Ecto neural progenitor cell (in vitro differentiated cells): ENCODE data around the gene YY1.
"Not testable (repeated sequence)": the region's sequence is repeated elsewhere in the genome, so short reads cannot be mapped to it uniquely, and the experiment has no call there.

Experiments used
- DNase-seq: peaks from one replicate; pipeline ENCODE4 v3.0.0-alpha.2; 2018; ENCODE audit warnings: low spot score

Gene YY1

DNA sequence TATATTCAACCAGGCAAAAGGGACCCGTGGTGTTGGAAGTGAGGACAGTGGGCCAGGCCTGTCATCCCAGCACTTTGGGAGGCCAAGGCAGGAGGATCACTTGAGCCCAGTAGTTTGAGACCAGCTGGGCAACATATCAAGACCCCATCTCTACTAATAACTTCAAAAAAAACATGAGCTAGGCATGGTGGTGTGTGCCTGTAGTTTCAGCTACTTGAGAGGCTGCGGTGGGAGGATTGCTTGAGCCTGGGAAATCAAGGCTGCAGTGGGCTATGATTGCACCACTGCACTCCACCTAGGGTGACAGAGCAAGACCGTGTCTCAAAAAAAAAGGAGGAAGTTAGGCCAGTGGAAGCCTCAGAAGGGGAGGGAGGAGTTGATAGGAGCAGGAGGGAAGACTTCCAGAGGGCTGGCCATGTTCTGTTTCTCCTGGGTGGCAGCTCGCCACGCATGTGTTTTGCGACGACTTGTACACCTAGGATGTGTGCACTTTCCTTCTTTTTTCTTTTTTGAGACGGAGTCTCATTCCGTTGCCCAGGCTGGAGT, 57.2 kb downstream of the YY1 start:
- no peak for DNase-seq

DNA sequence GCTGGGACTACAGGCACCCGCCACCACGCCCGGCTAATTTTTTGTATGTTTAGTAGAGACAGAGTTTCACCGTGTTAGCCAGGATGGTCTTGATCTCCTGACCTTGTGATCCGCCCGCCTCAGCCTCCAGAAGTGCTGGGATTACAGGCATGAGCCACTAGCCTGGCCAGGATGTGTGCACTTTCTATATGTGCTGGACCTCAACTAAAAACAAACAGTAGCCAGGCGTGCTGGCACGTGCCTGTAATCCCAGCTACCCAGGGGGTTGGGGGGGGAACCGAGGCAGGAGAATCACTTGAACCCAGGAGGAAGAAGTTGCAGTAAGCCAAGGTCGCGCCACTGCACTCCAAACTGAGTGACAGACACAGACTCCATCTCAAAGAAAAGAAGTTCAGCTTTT, 57.8 kb downstream of the YY1 start:
- DNase-seq = not testable (repeated sequence)

DNA sequence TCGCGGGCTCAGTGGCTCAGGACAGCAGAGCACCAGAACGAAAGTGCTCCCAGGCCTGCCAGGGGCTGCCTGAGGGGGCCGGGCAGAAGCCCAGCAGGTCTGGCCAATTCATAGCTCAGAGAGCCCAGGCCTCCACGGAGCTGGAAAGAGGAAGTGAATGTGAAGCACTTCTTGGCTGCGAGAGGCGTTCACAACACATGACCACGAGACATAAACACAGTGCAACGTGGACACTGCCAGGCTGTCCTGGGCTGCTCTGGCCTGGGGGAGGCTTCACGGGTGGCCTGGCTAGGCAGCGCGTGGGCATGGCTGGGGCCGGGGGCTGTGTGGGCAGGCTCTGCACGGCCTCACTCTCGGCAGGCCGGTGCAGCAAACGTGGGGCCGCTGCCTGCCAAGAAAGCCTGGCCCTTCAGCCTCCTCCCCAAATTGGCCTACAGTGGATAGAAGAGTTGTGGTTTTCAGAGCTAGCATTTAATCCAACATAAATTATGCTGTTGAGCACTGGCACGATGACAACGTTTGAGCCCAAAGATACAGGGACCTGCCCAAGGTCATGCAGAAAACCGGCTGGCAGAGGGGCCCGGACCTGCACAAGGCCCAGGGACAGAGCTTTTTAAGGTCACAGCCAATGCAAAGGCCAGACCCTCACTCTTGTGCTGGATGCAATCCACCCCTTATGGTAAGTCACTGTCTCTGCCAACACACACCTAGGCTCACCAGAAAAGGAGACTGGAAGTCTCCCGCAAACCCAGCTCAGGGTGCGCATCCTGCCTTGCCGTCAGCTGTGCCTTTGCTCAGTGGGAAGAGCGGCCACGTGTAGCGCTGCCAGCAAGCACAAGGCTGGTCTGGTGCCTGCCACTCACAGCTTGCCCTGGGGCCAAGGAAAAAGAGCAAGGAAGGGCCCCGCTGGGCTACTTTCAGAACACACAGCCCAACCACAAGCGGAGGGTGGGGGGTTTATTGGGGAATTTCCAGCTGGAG, 58.7 kb downstream of the YY1 start:
- no peak for DNase-seq

DNA sequence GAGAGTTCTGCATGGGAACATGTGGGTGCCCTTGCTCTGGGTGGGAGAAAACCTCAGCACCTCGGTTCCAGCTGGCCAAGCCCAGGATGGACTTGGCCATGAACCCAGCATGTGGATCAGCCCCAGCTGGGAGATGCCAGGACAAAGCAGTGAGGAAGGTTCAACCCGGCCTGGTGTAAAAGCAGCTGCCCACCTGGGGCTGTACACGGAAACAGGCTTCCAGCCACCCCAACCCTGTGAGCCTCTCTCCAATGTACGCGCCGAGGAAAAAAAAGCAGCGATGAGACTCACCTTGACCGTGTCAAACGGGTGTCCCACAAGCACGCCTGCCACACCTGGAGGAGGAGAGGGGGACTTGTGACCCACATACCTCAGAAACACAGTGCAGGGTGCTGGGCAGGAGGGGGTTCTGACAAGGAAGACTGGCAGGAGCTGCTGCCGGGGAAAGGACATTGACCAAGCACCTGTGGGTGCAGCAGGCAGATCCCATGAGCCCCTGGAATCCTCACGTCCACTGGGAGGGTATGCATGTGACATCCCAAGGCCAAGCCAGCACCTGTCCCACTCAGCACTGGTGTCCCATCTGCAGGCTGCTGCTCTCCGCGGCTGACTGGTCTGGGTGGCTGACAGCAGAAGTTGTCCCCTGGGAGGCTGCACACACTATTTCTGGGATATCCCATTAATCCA, 59.8 kb downstream of the YY1 start:
- no peak for DNase-seq

DNA sequence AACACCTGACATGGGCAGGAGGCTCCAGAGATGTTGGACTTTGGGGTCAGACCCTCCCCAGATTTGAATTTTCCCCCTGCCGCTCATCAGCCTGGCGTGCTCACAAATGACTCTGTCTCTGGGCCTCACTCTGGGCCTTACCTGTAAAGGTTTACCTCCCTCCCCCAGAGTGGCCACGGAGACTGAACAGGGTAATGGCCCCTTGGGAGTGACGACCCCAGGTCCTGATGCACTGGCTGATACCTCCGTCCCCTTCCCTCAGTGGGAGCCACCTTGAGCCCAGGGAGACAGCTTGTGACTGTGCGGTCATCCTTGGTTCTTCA, 60.3 kb downstream of the YY1 start:
- DNase-seq = no peak

DNA sequence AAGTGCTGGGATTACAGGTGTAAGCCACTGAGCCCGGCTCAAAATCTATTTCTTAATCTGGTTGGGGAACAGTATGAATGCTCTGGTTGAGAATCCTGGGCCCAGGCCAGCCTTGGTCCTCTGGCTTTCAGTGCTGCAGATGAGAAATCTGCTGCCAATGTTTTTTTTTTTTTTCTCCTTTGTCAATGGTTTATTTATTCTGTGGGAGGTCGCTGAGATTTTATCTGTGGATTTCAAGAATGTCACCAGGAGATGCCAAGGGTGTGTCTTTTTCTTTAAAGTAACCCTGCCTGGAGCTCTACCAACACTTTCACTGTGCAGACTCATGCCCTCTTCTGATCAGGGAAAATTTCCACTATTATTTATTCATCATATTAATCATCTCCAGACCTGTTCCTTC, 63.7 kb downstream of the YY1 start:
- no peak for DNase-seq

DNA sequence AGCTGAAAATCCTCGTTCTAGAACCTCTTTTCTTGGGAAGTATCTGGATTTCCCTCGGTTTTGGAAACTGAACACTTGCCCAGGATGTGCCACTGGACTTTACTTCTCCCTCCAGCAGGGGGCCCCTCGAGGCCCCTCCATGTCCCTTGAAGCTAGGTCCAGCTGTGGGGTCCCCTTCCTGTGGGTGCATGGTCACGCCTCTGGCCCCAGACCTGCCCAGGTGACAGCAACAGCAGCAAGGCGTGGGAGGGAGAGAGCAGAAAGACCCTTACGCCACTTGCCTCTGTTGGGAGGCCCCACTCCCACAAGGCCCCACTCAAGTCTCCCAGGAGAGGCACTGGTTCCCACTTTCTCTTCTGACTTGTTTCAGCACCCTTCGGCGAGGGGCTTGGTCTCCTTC, 64.2 kb downstream of the YY1 start:
- no peak for DNase-seq

DNA sequence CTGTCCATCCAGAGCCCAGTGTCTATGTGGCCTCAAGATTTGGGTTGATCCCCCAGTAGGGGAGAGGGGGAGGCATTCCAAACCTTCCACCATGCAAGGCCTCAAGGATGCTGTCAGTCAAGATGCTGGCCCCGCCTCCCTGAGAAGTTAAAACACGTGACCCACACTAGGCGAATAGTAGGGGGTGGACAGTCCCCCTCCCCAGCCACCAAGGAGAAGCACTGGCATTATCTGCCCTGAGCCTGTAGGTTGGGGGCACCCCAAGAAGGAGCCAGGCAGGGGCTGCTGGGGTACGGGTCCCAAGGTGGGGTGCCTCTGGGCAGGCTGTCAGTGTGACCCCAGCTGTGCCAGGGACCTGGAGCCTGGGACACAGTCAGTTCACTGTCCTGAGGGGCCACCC, 65.0 kb downstream of the YY1 start:
- DNase-seq = no peak

DNA sequence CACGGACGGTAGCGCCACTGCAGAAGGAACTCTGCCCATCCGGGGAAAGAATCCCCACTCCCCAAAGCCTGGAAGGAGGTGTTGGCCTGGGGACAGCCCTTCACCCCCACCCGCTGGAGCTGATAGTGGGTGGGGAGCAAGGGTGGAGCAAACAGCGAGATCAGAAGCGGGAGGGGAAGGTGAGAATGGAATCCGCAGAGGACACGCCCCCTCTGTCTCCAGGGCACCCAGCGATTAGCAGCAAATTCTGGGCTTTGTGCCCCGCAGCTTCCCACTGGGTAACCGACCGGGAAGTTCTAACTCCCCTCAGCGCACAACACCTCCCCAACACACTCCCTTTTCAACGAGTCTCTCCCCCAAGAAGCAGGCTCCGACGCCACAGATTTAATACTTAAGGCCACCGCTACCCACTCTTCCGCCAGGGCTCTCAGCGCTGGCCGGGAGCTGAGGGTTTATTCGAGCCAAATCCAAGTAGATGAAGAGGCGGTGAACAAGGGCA, 65.9 kb downstream of the YY1 start:
- peak; percentile 78 for DNase-seq

DNA sequence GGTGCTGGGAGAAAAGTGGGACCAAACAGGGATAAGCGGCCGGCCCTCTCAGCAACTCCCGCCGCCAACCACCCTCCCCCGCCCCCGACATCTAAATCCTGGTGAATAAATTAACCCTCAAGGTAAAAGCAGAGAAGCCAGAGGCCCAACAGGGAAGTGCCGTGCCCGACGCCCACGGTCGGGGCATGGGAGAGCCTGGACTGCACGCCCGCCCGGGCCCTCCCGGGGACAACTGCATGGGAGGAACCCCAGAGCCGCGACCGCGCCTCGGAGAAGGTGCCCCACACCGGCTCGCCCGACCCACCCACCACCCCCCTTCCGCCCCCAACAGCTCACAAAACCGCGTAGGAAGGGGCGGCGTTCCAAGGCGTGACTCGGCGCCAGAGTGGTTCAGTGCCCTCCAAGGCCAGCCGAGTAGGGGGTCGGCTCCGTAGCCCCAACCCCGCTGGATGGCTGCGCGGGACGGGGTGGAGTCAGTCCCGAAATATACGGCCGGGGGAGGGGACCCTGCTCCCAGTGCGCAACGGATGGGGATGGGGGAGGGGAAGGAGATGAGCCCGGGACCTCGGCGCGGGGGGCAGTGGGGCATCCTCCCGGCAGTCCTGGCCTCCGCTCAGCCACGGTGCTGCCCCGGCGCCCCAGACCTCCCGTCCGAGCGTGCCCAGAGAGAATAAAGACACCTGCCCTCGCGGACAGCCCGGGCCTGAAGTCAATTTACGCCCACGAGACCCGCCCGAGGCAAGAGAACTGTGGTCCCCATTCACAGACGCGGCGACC, 66.6 kb downstream of the YY1 start:
- peak; percentile 69 for DNase-seq

DNA sequence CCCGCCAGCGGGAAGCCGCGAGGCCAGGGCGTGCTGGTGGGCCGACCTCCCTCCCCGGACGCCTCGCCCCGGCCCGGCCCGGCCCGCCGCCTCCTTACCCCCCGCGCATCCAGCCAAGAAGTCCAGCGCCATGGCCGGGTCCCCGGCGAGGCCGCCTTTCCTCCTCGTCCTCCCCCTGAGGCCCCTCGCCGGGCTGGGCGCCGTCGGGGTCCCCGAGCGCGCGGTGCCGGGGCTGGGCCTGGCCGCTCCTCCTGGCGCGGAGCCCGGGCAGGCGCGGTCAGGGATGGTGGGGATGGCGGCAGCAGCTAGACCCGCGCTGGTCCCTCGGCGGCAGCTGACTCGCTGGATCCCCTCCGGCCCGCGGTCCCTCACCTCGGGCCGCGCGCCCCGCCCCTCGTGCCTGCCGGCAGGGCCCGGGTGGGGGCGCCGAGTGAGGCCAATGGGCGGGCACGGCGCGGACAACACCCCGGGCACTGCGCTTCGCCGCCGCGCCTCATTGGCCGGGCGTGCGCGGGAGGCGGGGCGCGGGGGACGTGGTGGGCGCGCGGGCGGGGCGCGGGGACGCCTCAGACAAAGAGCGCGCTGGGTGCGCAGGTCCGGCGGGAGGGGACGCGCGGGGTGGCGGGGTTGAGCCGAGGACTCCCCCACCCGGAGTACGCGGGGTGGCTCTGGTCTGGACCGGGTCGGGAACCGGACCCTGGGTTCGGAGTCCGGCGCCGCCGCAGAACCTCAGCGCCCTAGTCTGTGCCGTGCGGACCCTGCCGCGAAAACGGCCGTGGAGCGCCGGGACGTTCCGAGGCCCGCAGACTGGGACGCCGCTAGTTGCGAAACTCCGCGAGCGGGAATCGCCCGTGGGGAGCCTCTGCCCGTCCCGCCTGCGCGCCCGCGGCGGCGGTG, 67.4 kb downstream of the YY1 start, which contains the start of gene SLC25A29:
Gene SLC25A29 (minus strand): TSS at position 344 of the 897 bp plus-strand sequence. CDS start 212 bp downstream, at position 132.
- peak; percentile 91 for DNase-seq

DNA sequence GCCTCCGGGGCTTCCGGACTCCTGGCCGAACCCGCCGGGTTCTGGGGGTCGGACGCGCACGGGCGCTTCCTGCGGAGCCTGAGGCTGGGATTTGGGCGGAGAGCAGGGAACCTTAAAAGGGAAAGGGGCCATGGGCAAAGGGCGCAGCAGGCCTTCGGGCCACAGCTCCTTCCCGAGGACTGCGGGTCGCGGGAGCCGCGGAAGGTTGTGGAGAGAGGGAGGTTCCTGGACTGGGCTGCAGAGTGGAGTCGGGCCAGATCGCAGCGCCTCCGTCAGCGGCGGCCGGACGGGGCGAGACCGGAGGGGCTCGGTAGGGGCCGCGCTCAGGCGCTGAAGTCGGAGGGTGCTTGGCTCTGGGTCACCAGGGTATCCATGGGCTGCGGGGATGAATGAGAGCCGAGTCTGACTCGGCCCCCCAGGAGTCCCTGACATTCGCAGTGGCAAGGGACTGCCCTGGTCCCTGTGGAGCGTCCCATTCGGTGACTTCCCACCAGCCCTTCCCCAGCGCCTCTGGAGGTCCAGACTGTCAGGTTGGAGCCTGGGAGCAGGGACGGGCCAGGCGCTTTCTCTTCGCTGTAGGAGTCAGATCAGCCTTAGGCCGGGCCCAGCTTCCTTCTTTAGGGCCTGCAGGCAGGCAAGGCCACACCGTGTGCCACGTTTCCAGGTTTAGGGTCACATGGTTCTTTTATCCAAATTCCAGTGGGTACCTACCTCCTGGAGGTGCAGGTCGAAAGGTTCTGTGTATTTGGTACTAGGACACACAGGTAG, 68.2 kb downstream of the YY1 start:
- peak; percentile 71 for DNase-seq

DNA sequence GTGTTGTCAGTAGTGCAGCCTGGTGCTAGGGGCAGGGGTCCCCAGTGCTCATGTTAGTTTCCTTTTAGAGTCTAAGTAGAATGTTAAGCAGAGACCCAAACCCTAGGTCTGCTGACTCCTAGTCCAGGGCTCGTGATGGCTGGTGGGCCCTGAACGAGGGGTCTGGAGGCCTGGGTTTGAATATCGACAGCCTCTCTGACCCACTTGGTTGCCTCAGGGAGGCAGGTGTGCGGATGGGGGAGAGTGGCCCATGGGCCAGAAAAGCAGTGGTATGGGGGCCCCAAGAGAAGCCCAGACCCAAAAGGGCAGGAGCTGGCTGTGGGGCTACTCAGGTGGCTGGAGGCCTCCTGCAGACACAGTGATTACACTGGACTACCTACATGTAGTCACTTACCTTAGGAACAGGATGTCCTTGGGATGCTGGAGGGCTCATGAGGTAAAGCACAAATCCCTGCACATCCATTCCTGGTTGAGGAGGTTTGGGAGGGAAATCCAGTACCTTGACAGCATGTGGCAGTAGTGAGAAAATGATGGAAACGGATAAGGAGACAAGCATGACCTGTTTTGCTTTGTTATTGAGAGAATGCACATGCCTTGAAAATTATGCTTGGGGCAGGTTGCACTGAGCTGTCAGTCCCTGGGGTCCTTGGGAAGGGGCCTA, 69.0 kb downstream of the YY1 start:
- no peak for DNase-seq

DNA sequence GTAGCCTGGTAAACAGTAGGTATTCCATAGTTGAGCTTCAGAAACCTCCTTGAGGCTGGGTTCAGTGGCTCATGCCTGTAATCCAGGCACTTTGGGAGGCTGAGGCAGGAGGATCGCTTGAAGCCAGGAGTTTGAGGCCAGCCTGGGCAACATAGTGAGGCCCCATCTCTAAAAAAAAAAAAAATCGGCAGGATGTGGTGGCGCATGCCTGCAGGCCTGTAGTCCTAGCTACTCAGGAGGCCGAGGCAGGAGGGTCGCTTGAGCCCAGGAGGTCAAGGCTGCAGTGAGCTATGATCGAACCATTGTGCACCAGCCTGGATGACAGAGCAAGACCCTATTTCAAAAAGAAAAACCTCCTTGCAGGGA, 69.5 kb downstream of the YY1 start:
- not testable (repeated sequence) for DNase-seq

DNA sequence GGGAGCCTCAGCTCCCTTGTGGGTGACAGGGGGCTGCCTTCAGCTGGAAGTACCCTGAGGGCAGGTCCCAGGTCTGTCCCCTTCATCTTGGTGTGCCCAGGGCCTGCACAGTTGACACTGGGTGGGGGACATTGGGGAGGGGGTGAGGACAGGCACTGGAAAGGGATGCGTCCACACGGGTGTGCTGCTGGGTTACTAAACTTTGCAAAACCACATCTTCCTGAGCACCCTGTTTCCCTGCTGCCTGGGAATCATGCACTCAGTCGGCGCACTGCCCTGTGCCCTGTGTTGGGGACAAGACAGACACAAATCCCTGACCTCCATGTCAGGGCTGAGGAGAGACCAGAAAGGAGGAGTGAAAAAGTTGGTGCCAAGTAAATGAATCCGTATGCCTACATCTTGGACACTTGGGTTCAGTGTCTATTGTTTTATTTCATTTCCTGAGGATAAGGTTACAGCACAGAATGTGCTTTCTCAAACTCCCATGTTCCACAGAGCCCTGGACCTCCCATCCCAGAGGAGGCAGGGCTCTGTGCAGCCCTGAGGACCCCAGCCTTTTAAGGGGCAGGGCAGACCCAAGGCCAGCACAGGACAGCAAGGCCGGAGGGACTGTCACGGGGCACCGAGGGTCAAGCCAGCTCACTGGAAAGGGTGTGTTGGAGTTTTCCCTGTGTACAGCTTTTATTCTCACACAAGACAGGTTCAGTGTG, 70.2 kb downstream of the YY1 start:
- no peak for DNase-seq

DNA sequence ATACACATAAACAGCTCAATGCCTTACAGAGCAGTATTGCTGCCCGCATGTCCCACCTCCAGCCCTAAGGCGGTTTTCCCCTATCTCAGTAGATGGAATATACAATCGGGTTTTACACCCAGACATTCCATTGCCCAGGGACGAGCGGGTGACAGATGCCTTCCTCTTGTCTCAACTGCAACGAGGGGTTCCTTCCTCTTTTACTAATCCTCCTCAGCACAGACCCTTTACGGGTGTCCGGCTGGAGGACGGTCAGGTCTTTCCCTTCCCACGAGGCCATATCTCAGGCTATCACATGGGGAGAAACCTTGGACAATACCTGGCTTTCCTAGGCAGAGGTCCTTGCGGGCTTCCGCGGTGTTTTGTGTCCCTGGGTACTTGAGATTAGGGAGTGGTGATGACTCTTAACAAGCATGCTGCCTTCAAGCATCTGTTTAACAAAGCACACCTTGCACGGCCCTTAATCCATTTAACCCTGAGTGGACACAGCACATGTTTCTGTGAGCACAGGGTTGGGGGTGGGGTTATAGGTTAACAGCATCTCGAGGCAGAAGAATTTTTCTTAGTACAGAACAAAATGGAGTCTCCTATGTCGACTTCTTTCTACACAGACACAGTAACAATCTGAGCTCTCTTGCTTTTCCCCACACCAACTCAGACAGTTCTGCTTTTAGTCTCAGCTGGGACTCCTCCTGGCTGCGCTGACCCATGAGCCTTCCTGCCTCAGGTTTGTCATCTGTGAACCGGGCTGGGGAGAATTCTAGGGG, 73.3 kb downstream of the YY1 start:
- DNase-seq = not testable (repeated sequence)

DNA sequence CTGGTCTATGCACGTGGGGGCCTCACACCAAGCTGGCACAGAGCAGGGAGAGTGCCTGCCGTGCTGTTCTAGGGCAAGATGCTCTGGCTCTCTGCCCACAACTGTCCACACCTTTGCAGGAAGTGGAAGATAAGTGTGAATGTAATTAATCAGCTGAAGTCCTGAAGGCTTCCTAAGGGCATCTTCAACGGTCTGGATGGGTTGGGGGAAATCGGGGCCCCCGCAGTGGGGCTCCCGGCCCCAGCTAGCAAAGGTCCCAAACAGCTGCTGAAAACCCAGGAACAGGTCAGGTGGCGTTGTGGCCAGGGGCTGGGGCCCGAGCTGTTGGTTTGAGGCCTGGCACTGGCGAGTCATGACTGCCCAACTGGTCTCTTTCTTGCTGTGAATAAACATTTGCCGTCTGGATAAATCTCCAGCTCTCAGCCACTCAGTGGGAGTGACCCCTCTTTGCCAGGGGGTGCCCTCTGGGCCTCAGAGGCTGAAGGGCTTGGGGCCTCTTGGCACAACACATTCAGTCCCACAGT, 74.0 kb downstream of the YY1 start:
- DNase-seq = no peak
